HepG2 (cell line): ENCODE results near the gene RPS8. TPM values are rescaled to one million over a fixed set of nuclear protein-coding genes. Genes with fewer than 3 reads are reported as not detected.

ENCODE experiments used
- ASH2L ChIP-seq: fragments of 300-600, 200-600 bp; sonication (generic); IDR thresholded peaks from 2 replicates; pipeline ENCODE4 v1.7.0; 2017; ENCODE audit warnings: low read depth, mild to moderate bottlenecking, moderate library complexity, mixed read lengths, low read length; ENCODE audit not compliant: insufficient read length
- FOXM1 ChIP-seq: sonication (generic); formaldehyde crosslinking; IDR thresholded peaks from 2 replicates; pipeline ENCODE4 v1.5.0; 2020; ENCODE audit warnings: missing genetic modification reagents
- HBP1 ChIP-seq: IDR thresholded peaks from 2 replicates; pipeline ENCODE4 v1.6.1; 2016; ENCODE audit warnings: low read depth, control low read depth
- IRF1 ChIP-seq: sonication (generic); formaldehyde crosslinking; IDR thresholded peaks from 2 replicates; pipeline ENCODE4 v1.4.0; 2020; ENCODE audit warnings: low read depth, mild to moderate bottlenecking, missing genetic modification reagents
- JDP2 ChIP-seq: sonication (generic); formaldehyde crosslinking; IDR thresholded peaks from 2 replicates; pipeline ENCODE4 v1.8.1; 2022; ENCODE audit warnings: missing genetic modification reagents, borderline replicate concordance
- NCOR1 ChIP-seq: fragments of 200-600 bp; sonication (generic); IDR thresholded peaks from 2 replicates; pipeline ENCODE4 v1.7.0; 2017; ENCODE audit warnings: antibody characterized with exemption, low read length, borderline replicate concordance
- PBX3 ChIP-seq: sonication (generic); formaldehyde crosslinking; IDR thresholded peaks from 2 replicates; pipeline ENCODE4 v1.8.1; 2023; ENCODE audit warnings: missing genetic modification reagents, inconsistent platforms, borderline replicate concordance
- RFXAP ChIP-seq: sonication (generic); formaldehyde crosslinking; IDR thresholded peaks from 2 replicates; pipeline ENCODE4 v1.4.0; 2020; ENCODE audit warnings: missing genetic modification reagents, borderline replicate concordance
- RNF219 ChIP-seq: sonication (generic); formaldehyde crosslinking; IDR thresholded peaks from 2 replicates; pipeline ENCODE4 v1.5.0; 2020; ENCODE audit warnings: mild to moderate bottlenecking, missing genetic modification reagents
- TBX3 ChIP-seq: fragments of 450-650 bp; IDR thresholded peaks from 2 replicates; pipeline ENCODE4 v1.6.1; 2017; ENCODE audit warnings: antibody characterized with exemption, mild to moderate bottlenecking, inconsistent platforms, borderline replicate concordance
- XRCC5 ChIP-seq: fragments of 200-400 bp; formaldehyde crosslinking; optimal IDR thresholded peaks from 2 replicates; pipeline ENCODE3; 2017; ENCODE audit warnings: mild to moderate bottlenecking, low read length
- ZBTB43 ChIP-seq: sonication (generic); formaldehyde crosslinking; conservative IDR thresholded peaks from 2 replicates; pipeline ENCODE4 v1.4.0; 2020; ENCODE audit warnings: missing genetic modification reagents
- ZBTB7B ChIP-seq: sonication (generic); formaldehyde crosslinking; IDR thresholded peaks from 2 replicates; pipeline ENCODE4 v1.4.0; 2020; ENCODE audit warnings: missing genetic modification reagents
- ZFP37 ChIP-seq: sonication (generic); formaldehyde crosslinking; IDR thresholded peaks from 2 replicates; pipeline ENCODE4 v1.4.0; 2020; ENCODE audit warnings: missing genetic modification reagents, borderline replicate concordance
- ZNF124 ChIP-seq: sonication (generic); formaldehyde crosslinking; IDR thresholded peaks from 2 replicates; pipeline ENCODE4 v1.4.0; 2020; ENCODE audit warnings: missing genetic modification reagents
- ZNF746 ChIP-seq: sonication (generic); formaldehyde crosslinking; IDR thresholded peaks from 2 replicates; pipeline ENCODE4 v1.8.0; 2022; ENCODE audit warnings: mild to moderate bottlenecking, missing genetic modification reagents
- ZSCAN21 ChIP-seq: sonication (generic); formaldehyde crosslinking; IDR thresholded peaks from 2 replicates; pipeline ENCODE4 v1.8.0; 2022; ENCODE audit warnings: mild to moderate bottlenecking, missing genetic modification reagents, moderate library complexity, borderline replicate concordance
- ZSCAN25 ChIP-seq: sonication (generic); formaldehyde crosslinking; IDR thresholded peaks from 2 replicates; pipeline ENCODE4 v1.8.0; 2022; ENCODE audit warnings: mild to moderate bottlenecking, missing genetic modification reagents
- ZUFSP ChIP-seq: sonication (generic); formaldehyde crosslinking; IDR thresholded peaks from 2 replicates; pipeline ENCODE4 v1.9.0; 2021; ENCODE audit warnings: missing genetic modification reagents, mild to moderate bottlenecking, borderline replicate concordance
- polyA plus RNA-seq, 8 experiments: library from polyadenylated mRNA; depleted of rRNA in 3 of 8; stranded (reverse) in 7 of 8; unstranded in 1 of 8; fragments of >200 nt; fragmentation: Illumina TruSeq in 4 of 8; extraction: Trizol in 4 of 8; gene quantifications; 2 replicates each; pipeline versions ENCODE4 v1.2.1 to v1.2.3, GENCODE V29; 2011 to 2016; ENCODE audit warnings: low read depth in 4 of 8, missing spikeins in 1 of 8, mixed read lengths in 1 of 8; ENCODE audit not compliant: insufficient read depth in 1 of 8
- total RNA-seq, 5 experiments: library from RNA; depleted of rRNA; stranded (reverse); fragments of >200 nt; fragmentation: Illumina TruSeq; extraction: Trizol; gene quantifications; 2 replicates each; pipeline ENCODE4 v1.2.3, GENCODE V29; 2016; ENCODE audit warnings: low read depth in 1 of 5

RPS8 gene
- total and polyA plus RNA-seq, 2 of the 13 experiments (the other 11 are each of a cell fraction or from before 2014, with no cell fraction given) = 2,628 to 2,822 TPM

- no peak for TF ChIP-seq ZNF746 (CRISPR knock-in tag)
- no peak for TF ChIP-seq JDP2
- TF ChIP-seq ZSCAN21 = 0 out of 2 replicates have a peak, but pooled peaks have one; percentile 49
- peak; percentile 50 for TF ChIP-seq ASH2L
- TF ChIP-seq ZUFSP (CRISPR knock-in tag) = no peak
- 0 out of 2 replicates have a peak, but pooled peaks have one; percentile 23 for TF ChIP-seq ZBTB43 (CRISPR knock-in tag)
- no peak for TF ChIP-seq FOXM1
- peak; percentile 94 for TF ChIP-seq ZBTB7B (CRISPR knock-in tag)
- TF ChIP-seq TBX3 = peak; percentile 37; the same call in 1 of the 2 replicates
- TF ChIP-seq RNF219 = no peak
- peak; percentile 55; the same call in 1 of the 2 replicates for TF ChIP-seq NCOR1
- 0 out of 2 replicates have a peak, but pooled peaks have one; percentile 6 for TF ChIP-seq HBP1 (CRISPR knock-in tag)
- no peak for TF ChIP-seq ZSCAN25 (CRISPR knock-in tag)
- TF ChIP-seq IRF1 (CRISPR knock-in tag) = no peak
- TF ChIP-seq ZFP37 = no peak
- peak; percentile 10 for TF ChIP-seq XRCC5
- TF ChIP-seq RFXAP (CRISPR knock-in tag) = 0 out of 2 replicates have a peak, but pooled peaks have one; percentile 34
- 0 out of 2 replicates have a peak, but pooled peaks have one; percentile 25 for TF ChIP-seq PBX3 (CRISPR knock-in tag)
- TF ChIP-seq ZNF124 (CRISPR knock-in tag) = no peak
Measured at GRCh38 chr1:44808063-44808937, 33.0 kb downstream of the RPS8 start, which contains the start of gene BTBD19 (continued).
